GM12873 (cell line): ENCODE results near the gene EFNA2.

Source experiments
- CTCF ChIP-seq: IDR thresholded peaks from 2 replicates; pipeline ENCODE4 v1.5.1; 2012; ENCODE audit warnings: low read depth, mild to moderate bottlenecking, moderate library complexity, low read length, control low read depth; ENCODE audit not compliant: insufficient read depth; ENCODE audit errors: missing control alignments

Gene EFNA2

GRCh38 chr19:1307320-1307719 lies 21.6 kb downstream of the EFNA2 start:
- no peak for TF ChIP-seq CTCF

GRCh38 chr19:1307755-1308303 lies 22.2 kb downstream of the EFNA2 start:
- TF ChIP-seq CTCF = no peak

- no peak for TF ChIP-seq CTCF
Observed at GRCh38 chr19:1308718-1309117, 23.0 kb downstream of the EFNA2 start.

GRCh38 chr19:1309977-1310852 lies 24.5 kb downstream of the EFNA2 start:
- no peak for TF ChIP-seq CTCF

- TF ChIP-seq CTCF = no peak
Observed at GRCh38 chr19:1310853-1311180, 25.1 kb downstream of the EFNA2 start.

GRCh38 chr19:1311543-1312091 lies 25.9 kb downstream of the EFNA2 start:
- no peak for TF ChIP-seq CTCF

- TF ChIP-seq CTCF = no peak
Observed at GRCh38 chr19:1312767-1313694, 27.4 kb downstream of the EFNA2 start.
